Measurements from ENCODE around the gene TBC1D3C.
"Not testable (repeated sequence)": the region's sequence is repeated elsewhere in the genome, so short reads cannot be mapped to it uniquely, and the experiment has no call there.

The TBC1D3C gene

DNA sequence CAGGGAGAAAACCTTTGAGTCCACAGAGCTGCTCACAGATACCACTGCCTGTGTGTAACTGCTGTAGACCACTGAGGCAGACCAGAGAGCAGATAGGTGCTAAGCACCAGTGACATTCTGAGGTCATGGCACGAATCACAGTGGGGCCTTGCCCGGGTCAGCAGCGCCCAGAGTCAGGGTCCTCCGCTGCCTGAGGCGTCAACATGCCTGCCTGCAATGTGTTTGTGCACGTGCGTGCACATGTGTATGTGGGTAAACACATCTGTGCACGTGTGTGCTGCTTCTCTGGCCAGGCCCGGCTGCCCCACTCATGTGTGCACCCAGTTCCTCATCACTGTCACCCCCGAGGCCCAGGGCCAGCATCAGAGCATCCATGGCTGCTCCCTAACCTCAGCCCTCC, at the start of gene TBC1D3C:
TSS of gene TBC1D3C (minus strand) at position 101 of the 400 bp plus-strand sequence. CDS start 1,568 bp downstream, outside the sequence.
- not testable (repeated sequence) for DNase-seq

DNA sequence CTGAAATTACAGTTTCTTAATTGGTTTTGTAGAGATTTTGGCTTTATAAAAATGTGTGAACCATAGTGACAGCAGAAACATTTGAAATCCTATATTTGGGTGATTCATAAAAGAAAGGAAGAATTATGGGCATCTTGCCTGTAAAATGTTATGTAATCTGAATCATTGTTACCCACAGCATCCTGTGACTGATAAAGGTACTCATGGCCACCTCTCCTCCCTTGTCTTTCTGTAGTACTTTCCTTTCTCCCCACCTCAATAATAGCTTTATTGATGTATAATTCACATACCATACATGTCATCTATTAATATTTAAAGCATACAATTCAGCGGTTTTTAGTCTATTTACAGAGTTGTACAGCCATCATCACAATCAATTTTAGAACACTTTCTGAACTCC, 30.8 kb upstream of the TBC1D3C start:
- DNase-seq: not testable (repeated sequence)

DNA sequence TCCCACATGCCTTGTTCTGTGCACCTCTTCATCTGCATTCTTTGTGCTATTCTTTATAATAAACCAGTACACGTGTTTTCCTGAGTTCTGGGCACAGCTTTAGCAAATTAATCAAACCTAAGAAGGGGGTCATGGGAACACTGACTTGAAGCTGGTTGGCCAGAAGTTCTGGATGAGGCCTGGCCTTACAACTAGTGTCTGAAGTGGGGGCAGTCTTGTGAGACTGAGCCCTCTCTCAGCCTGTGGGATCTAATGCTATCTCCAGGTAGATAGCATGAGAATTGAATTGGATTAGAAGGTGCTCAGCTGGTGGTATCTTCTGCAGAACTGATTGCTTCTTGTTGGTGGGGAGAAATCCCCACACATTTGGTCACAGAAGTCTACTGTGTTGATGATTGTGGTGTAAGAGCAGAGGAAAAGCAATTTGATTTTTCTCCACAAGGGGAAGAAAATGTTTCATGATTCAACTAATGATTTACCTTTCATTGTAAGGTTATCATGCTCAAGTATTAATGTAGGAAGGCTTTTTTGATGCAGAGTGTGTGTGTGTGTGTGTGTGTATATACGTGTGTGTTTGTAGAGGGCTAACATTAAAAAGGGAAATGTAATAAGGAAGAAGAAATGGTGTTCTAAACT, 25.7 kb upstream of the TBC1D3C start:
- not testable (repeated sequence) for DNase-seq

DNA sequence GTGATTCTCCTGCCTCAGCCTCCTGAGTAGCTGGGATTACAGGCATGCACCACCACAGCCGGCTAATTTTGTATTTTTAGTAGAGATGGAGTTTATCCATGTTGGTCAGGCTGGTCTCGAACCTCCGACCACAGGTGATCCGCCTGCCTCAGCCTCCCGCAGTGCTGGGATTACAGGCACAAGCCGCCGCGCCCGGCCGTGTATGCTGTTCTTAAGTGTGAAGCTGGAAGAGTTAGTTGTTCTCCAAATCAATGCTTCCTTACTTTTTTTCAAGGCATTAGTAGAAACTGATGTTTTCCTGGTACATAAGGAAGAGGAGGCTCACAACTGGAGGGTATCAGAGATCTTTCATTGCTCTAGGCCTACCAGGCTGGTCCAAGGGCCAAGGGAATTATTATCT, 19.7 kb upstream of the TBC1D3C start:
- not testable (repeated sequence) for DNase-seq

DNA sequence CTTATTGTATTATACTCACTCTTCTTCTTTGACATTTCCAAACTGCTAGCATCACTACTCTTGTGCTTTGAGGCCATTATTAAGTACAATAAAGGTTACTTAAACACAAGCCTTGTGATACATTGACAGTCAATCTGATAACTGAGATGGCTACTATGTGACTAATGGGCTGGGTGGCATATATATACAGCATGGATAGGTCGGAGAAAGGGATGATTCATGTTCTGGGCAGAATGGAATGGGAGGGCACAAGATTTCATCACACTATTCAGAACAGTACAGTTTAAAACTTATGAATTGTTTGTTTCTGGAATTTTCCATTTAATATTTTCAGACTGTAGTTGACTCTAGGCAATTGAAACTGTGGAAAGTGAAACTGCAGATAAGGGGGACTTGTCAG, 18.9 kb upstream of the TBC1D3C start:
- DNase-seq: not testable (repeated sequence)
